Measurements from ENCODE around the gene SNF8.

Gene SNF8

GRCh38 chr17:48903401-48903800 is 41.2 kb downstream of the SNF8 start:
- Histone ChIP-seq H3K36me3 (no peaks in the 10 kb centered on the region; the same call in 1 of the 2 replicates), H3K9me3 (no peaks in the 10 kb centered on the region), H3K4me1 (no peaks in the 10 kb centered on the region), H3K4me3 (ENCODE audit: low read depth, low read length) (no peak overlapping the region), H3K27me3 (no peaks in the 10 kb centered on the region)
- DNase-seq: no peak
- TF ChIP-seq CTCF (IDR thresholded peaks at IDR 0.05; ENCODE audit: low read depth, low read length): no peak

GRCh38 chr17:48901241-48901640 is 43.4 kb downstream of the SNF8 start:
- peaks cover 15% of the 10 kb centered on the region for H3K36me3 ChIP-seq
- no peak for DNase-seq

GRCh38 chr17:48894886-48895285 is 49.8 kb downstream of the SNF8 start:
- Histone ChIP-seq H3K27me3 (no peaks in the 10 kb centered on the region), H3K36me3 (peaks cover 38% of the 10 kb centered on the region), H3K4me1 (no peaks in the 10 kb centered on the region), H3K9me3 (no peaks in the 10 kb centered on the region), H3K4me3 (ENCODE audit: low read depth, low read length) (no peak overlapping the region)
- no peak for TF ChIP-seq CTCF (IDR thresholded peaks at IDR 0.05; ENCODE audit: low read depth, low read length)
- no peak for DNase-seq

More at GRCh38 chr17:48901241-48901640, 43.4 kb downstream of the SNF8 start:
- no peaks in the 10 kb centered on the region for H3K4me1 ChIP-seq
- TF ChIP-seq CTCF (IDR thresholded peaks at IDR 0.05; ENCODE audit: low read depth, low read length): no peak
- H3K27me3 ChIP-seq: no peaks in the 10 kb centered on the region
- no peaks in the 10 kb centered on the region for H3K9me3 ChIP-seq
- H3K4me3 ChIP-seq (ENCODE audit: low read depth, low read length): no peak overlapping the region

- TF ChIP-seq CTCF (IDR thresholded peaks at IDR 0.05; ENCODE audit: low read depth, low read length): no peak
- Histone ChIP-seq H3K9me3 (no peaks in the 10 kb centered on the region), H3K27me3 (no peaks in the 10 kb centered on the region), H3K4me3 (ENCODE audit: low read depth, low read length) (peak overlapping the region; percentile 95), H3K36me3 (peaks cover 38% of the 10 kb centered on the region), H3K4me1 (no peaks in the 10 kb centered on the region)
- DNase-seq: no peak
Measured at GRCh38 chr17:48893646-48894508, 50.8 kb downstream of the SNF8 start.

- Histone ChIP-seq H3K4me1 (no peaks in the 10 kb centered on the region), H3K36me3 (peaks cover 37% of the 10 kb centered on the region), H3K27me3 (no peaks in the 10 kb centered on the region), H3K9me3 (no peaks in the 10 kb centered on the region), H3K4me3 (ENCODE audit: low read depth, low read length) (peak overlapping the region; percentile 95)
- no peak for TF ChIP-seq CTCF (IDR thresholded peaks at IDR 0.05; ENCODE audit: low read depth, low read length)
- no peak for DNase-seq
Measured at GRCh38 chr17:48892940-48893645, 51.5 kb downstream of the SNF8 start.

- H3K9me3 ChIP-seq: no peaks in the 10 kb centered on the region
- H3K4me1 ChIP-seq: no peaks in the 10 kb centered on the region
- peaks cover 11% of the 10 kb centered on the region for H3K36me3 ChIP-seq
- H3K27me3 ChIP-seq: no peaks in the 10 kb centered on the region
- TF ChIP-seq CTCF (IDR thresholded peaks at IDR 0.05; ENCODE audit: low read depth, low read length): no peak
- no peak overlapping the region for H3K4me3 ChIP-seq (ENCODE audit: low read depth, low read length)
- DNase-seq: no peak
Measured at GRCh38 chr17:48890086-48890485, 54.6 kb downstream of the SNF8 start.

Data from BE2C (cell line).